ENCODE data around the gene ENTPD2. TPM values are rescaled to one million over a fixed set of nuclear protein-coding genes. Genes with fewer than 3 reads are reported as not detected.

Gene ENTPD2
- total and polyA plus RNA-seq, 4 donors: 0.09 to 0.40 (median 0.21) TPM

DNA sequence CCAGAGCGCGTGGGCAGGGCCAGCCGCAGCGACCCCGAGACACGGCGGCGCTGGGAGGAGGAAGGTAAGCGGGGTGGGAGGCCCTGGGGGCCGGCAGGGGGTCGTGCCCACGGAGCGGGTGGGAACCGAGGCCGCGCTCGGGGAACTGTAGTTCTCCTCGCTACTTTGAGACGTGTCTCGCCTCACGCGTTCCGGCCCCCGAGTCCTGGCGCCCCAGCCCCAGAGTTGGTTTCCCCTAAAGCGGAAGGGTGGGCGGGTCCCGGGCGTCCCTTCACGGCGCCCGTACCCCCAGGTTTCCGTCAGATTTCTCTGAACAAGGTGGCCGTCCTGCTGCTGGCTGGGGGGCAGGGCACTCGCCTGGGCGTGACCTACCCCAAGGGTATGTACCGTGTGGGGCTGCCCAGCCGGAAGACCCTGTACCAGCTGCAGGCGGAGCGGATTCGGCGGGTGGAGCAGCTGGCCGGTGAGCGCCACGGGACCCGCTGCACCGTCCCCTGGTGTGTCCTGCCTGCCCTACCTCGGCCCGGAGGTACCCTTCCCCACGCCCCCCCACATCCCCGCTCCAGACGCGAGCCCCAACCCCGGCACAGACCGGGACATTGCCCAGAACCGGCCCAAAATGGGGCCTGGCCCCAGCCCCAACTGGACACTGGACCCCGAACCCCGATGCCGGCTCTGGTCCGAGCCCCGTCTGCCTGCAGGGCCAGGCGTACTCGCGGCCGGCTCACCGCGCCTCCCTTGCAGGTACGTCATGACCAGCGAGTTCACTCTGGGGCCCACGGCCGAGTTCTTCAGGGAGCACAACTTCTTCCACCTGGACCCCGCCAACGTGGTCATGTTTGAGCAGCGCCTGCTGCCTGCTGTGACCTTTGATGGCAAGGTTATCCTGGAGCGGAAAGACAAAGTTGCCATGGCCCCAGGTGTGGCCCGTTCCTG, 24.2 kb upstream of the ENTPD2 start:
- WGBS: 10% methylated on average over 76 of the region's 76 CpGs
- TF ChIP-seq, protein P1, sequence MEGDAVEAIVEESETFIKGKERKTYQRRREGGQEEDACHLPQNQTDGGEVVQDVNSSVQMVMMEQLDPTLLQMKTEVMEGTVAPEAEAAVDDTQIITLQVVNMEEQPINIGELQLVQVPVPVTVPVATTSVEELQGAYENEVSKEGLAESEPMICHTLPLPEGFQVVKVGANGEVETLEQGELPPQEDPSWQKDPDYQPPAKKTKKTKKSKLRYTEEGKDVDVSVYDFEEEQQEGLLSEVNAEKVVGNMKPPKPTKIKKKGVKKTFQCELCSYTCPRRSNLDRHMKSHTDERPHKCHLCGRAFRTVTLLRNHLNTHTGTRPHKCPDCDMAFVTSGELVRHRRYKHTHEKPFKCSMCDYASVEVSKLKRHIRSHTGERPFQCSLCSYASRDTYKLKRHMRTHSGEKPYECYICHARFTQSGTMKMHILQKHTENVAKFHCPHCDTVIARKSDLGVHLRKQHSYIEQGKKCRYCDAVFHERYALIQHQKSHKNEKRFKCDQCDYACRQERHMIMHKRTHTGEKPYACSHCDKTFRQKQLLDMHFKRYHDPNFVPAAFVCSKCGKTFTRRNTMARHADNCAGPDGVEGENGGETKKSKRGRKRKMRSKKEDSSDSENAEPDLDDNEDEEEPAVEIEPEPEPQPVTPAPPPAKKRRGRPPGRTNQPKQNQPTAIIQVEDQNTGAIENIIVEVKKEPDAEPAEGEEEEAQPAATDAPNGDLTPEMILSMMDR (IDR thresholded peaks at IDR 0.05; ENCODE audit: low read depth, low read length, missing input control): no peak
- TF ChIP-seq RXRA (IDR thresholded peaks at IDR 0.05) (no peak), JUND (IDR thresholded peaks at IDR 0.05) (no peak), TAF1 (conservative IDR thresholded peaks at IDR 0.05) (no peak), NR2F2 (IDR thresholded peaks at IDR 0.05) (no peak), YY1 (IDR thresholded peaks at IDR 0.05) (no peak), RAD21 (IDR thresholded peaks at IDR 0.05) (no peak), HNF4G (IDR thresholded peaks at IDR 0.05) (no peak), FOXA2 (IDR thresholded peaks at IDR 0.05) (no peak), EGR1 (IDR thresholded peaks at IDR 0.05; ENCODE audit: low read depth in 2 of 2) (no peak), FOXA1 (IDR thresholded peaks at IDR 0.05) (no peak), HNF4A (conservative IDR thresholded peaks at IDR 0.05) (no peak), GABPA (IDR thresholded peaks at IDR 0.05 in 1 of 2, conservative IDR thresholded peaks at IDR 0.05 in 1 of 2) (no peak), SP1 (IDR thresholded peaks at IDR 0.05) (no peak)
- TF ChIP-seq, protein P2, sequence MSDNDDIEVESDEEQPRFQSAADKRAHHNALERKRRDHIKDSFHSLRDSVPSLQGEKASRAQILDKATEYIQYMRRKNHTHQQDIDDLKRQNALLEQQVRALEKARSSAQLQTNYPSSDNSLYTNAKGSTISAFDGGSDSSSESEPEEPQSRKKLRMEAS (IDR thresholded peaks at IDR 0.05): no peak
- TF ChIP-seq, protein P3, sequence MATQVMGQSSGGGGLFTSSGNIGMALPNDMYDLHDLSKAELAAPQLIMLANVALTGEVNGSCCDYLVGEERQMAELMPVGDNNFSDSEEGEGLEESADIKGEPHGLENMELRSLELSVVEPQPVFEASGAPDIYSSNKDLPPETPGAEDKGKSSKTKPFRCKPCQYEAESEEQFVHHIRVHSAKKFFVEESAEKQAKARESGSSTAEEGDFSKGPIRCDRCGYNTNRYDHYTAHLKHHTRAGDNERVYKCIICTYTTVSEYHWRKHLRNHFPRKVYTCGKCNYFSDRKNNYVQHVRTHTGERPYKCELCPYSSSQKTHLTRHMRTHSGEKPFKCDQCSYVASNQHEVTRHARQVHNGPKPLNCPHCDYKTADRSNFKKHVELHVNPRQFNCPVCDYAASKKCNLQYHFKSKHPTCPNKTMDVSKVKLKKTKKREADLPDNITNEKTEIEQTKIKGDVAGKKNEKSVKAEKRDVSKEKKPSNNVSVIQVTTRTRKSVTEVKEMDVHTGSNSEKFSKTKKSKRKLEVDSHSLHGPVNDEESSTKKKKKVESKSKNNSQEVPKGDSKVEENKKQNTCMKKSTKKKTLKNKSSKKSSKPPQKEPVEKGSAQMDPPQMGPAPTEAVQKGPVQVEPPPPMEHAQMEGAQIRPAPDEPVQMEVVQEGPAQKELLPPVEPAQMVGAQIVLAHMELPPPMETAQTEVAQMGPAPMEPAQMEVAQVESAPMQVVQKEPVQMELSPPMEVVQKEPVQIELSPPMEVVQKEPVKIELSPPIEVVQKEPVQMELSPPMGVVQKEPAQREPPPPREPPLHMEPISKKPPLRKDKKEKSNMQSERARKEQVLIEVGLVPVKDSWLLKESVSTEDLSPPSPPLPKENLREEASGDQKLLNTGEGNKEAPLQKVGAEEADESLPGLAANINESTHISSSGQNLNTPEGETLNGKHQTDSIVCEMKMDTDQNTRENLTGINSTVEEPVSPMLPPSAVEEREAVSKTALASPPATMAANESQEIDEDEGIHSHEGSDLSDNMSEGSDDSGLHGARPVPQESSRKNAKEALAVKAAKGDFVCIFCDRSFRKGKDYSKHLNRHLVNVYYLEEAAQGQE (IDR thresholded peaks at IDR 0.05): no peak
- TF ChIP-seq, protein P4, sequence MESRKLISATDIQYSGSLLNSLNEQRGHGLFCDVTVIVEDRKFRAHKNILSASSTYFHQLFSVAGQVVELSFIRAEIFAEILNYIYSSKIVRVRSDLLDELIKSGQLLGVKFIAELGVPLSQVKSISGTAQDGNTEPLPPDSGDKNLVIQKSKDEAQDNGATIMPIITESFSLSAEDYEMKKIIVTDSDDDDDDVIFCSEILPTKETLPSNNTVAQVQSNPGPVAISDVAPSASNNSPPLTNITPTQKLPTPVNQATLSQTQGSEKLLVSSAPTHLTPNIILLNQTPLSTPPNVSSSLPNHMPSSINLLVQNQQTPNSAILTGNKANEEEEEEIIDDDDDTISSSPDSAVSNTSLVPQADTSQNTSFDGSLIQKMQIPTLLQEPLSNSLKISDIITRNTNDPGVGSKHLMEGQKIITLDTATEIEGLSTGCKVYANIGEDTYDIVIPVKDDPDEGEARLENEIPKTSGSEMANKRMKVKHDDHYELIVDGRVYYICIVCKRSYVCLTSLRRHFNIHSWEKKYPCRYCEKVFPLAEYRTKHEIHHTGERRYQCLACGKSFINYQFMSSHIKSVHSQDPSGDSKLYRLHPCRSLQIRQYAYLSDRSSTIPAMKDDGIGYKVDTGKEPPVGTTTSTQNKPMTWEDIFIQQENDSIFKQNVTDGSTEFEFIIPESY (IDR thresholded peaks at IDR 0.05): no peak

More for the DNA sequence above, 24.2 kb upstream of the ENTPD2 start:
- Histone ChIP-seq H3K36me3 (ENCODE audit: control insufficient read depth in 4 of 4, insufficient read depth in 3 of 4, low read depth in 1 of 4, low read length in 3 of 4) (peaks cover 0 to 2% (median 0%) of the 10 kb centered on the region in 4 donors), H3K4me1 (ENCODE audit: control insufficient read depth in 4 of 4, insufficient read depth in 4 of 4, low read length in 3 of 4) (peaks cover 0 to 15% (median 12%) of the 10 kb centered on the region in 4 donors), H3K9ac (ENCODE audit: low read depth in 1 of 2, low read length in 2 of 2) (no peak overlapping the region), H3K4me3 (ENCODE audit: low read depth in 1 of 3, low read length in 3 of 3) (peak overlapping the region in 1 of 3 donors; percentile 58), H3K9me3 (ENCODE audit: control insufficient read depth in 4 of 4, low read length in 3 of 4) (no peaks in the 10 kb centered on the region), H3K27ac (ENCODE audit: low read depth in 1 of 2, low read length in 2 of 2) (no peak overlapping the region), H3K27me3 (ENCODE audit: control insufficient read depth in 4 of 4, insufficient read depth in 4 of 4, low read length in 3 of 4) (peaks cover 0 to 6% (median 3%) of the 10 kb centered on the region in 4 donors)
- DNase-seq (ENCODE audit: low spot score): no peak
